PFSK-1 (cell line): ENCODE results near the gene GPC4.

Source experiments
- FOXP2 ChIP-seq: optimal IDR thresholded peaks from 2 replicates; pipeline ENCODE3; 2011; ENCODE audit warnings: borderline replicate concordance, control low read depth, inconsistent platforms; ENCODE audit not compliant: insufficient read depth; ENCODE audit errors: extremely low read length, extremely low read depth
- TF ChIP-seq, protein P1 (sequence below), 2 experiments: IDR thresholded peaks; 2 replicates each; pipeline versions ENCODE4 v1.6.1 to v1.8.0; 2011 to 2012; ENCODE audit warnings: low read depth in 2 of 2, low read length in 2 of 2, control low read depth in 1 of 2, inconsistent platforms in 1 of 2, mild to moderate bottlenecking in 1 of 2, moderate library complexity in 1 of 2; ENCODE audit not compliant: insufficient read depth in 1 of 2

- TF ChIP-seq FOXP2 = no peak
- TF ChIP-seq, protein P1, sequence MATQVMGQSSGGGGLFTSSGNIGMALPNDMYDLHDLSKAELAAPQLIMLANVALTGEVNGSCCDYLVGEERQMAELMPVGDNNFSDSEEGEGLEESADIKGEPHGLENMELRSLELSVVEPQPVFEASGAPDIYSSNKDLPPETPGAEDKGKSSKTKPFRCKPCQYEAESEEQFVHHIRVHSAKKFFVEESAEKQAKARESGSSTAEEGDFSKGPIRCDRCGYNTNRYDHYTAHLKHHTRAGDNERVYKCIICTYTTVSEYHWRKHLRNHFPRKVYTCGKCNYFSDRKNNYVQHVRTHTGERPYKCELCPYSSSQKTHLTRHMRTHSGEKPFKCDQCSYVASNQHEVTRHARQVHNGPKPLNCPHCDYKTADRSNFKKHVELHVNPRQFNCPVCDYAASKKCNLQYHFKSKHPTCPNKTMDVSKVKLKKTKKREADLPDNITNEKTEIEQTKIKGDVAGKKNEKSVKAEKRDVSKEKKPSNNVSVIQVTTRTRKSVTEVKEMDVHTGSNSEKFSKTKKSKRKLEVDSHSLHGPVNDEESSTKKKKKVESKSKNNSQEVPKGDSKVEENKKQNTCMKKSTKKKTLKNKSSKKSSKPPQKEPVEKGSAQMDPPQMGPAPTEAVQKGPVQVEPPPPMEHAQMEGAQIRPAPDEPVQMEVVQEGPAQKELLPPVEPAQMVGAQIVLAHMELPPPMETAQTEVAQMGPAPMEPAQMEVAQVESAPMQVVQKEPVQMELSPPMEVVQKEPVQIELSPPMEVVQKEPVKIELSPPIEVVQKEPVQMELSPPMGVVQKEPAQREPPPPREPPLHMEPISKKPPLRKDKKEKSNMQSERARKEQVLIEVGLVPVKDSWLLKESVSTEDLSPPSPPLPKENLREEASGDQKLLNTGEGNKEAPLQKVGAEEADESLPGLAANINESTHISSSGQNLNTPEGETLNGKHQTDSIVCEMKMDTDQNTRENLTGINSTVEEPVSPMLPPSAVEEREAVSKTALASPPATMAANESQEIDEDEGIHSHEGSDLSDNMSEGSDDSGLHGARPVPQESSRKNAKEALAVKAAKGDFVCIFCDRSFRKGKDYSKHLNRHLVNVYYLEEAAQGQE (IDR thresholded peaks at IDR 0.05; ENCODE audit: insufficient read depth in 1 of 2, low read depth in 2 of 2, low read length in 2 of 2) = no peak
Observed at GRCh38 chrX:133437766-133438165, 22.5 kb upstream of the GPC4 start.
